Measurements from ENCODE around the gene SCYGR1. TPM values are rescaled to one million over a fixed set of nuclear protein-coding genes. Genes with fewer than 3 reads are reported as not detected.
"Not testable (repeated sequence)": the region's sequence is repeated elsewhere in the genome, so short reads cannot be mapped to it uniquely, and the experiment has no call there.

The SCYGR1 gene
- total RNA-seq, 1 experiment from 2014 or later = not detected

GRCh38 chr2:227406177-227407031 lies 18.7 kb upstream of the SCYGR1 start:
- in situ Hi-C loops (cut with HindIII; ENCODE audit: low sequenced_read_pairs) = no loop called here
- peak; percentile 91 for DNase-seq (ENCODE audit: low spot score)

DNA sequence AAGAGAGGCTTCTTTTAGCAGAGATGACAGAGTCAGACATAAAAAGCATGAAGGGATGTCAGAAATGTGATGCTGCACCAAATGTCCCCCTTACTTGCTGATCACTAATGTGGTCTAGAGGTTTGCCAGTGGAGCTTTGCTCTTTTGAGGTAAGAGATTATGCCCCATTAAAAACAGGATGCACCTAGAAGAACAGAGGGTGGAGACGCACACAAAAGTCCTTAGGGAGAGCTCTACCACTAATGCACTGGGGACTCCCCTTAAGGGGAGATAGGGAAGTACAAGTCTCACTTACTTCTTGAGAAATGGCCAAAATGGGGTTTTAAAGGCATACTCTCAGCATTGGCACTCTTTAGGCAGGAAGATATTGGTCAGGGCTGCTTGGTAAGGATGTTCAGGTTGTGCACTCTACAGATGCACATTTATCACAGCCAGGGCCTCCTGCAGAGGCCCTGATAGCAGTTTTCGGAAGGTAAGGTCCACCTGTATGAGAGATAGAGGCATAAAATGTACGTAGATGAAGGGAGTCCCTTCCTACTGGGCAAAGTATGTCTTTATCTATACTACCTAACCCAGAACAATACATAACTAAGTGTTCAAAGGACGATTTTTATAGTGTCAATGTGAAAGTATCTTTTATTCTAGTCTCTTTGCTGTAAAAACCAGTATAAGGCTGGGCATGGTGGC lies 17.0 kb upstream of the SCYGR1 start:
- no peak for DNase-seq (ENCODE audit: low spot score)

DNA sequence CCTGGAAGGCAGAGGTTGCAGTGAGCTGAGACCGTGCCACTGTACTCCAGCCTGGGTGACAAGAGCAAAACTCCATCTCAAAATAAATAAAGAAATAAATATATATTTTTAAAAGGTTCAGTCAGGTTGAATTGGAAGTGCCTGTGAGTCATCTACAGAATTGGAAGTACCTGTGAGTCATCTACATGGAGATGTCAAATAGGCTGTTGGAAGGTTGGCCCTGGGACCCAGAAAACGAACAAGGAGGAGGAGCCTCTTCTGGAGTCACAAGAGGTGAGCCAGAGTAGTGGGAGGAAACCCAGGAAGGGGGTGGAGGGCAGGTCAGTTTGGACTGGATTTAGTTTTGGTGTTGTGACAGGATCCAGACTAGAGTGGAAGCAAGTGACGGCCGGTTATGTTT lies 15.2 kb upstream of the SCYGR1 start:
- no peak for DNase-seq (ENCODE audit: low spot score)
- in situ Hi-C loops (cut with HindIII; ENCODE audit: low sequenced_read_pairs) = no loop called here

More for the DNA sequence above, 17.0 kb upstream of the SCYGR1 start:
- in situ Hi-C loops (cut with HindIII; ENCODE audit: low sequenced_read_pairs) = no loop called here

- DNase-seq (ENCODE audit: low spot score) = no peak
- in situ Hi-C loops (cut with HindIII; ENCODE audit: low sequenced_read_pairs) = no loop called here
These were observed 14.6 kb upstream of the SCYGR1 start for GRCh38 chr2:227402321-227402720.

GRCh38 chr2:227401550-227401949 lies 13.8 kb upstream of the SCYGR1 start:
- DNase-seq (ENCODE audit: low spot score) = no peak
- in situ Hi-C loops (cut with HindIII; ENCODE audit: low sequenced_read_pairs) = no loop called here

- DNase-seq (ENCODE audit: low spot score) = no peak
- in situ Hi-C loops (cut with HindIII; ENCODE audit: low sequenced_read_pairs) = no loop called here
These were observed 11.2 kb upstream of the SCYGR1 start for GRCh38 chr2:227398684-227399670.

DNA sequence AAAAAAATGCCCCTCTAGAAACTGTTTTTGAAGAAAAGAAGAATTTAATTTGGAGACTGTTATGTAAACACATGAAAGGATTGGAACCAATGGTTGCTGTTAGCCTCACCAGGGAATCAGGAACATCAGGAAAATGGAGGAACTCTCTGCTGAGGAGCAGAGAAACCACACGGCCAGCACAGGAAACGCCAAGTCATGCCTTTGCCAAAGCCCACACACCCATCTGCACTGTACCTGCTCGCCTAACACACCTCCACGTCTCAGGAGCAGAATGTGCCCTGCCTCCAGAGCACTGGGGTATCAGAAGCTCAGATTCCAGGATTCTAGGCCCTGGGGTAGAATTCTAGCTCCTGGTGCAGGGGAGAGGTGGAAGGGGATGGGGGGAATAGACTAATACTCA lies 9.8 kb upstream of the SCYGR1 start:
- in situ Hi-C loops (cut with HindIII; ENCODE audit: low sequenced_read_pairs) = no loop called here

DNA sequence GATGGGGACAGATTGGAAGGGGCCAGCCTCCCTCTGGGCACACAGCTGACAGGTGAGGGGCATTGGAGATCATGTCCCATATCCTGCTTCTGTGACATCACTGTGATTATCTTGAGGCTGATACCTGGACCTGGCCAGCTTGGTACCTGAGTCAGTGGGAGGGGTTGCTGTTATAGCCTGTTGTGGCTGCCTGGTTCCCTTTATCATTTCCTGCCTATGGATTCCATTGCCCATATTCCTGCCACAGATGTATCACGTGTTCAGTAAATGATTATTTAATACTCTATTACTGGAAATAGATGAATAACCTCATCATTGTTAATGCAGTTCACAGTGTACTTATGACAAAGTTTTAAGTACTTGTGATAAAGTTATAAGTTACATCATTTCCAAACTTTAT lies 7.8 kb upstream of the SCYGR1 start:
- in situ Hi-C loops (cut with HindIII; ENCODE audit: low sequenced_read_pairs) = no loop called here
- no peak for DNase-seq (ENCODE audit: low spot score)

More for the DNA sequence above, 9.8 kb upstream of the SCYGR1 start:
- DNase-seq (ENCODE audit: low spot score) = no peak

DNA sequence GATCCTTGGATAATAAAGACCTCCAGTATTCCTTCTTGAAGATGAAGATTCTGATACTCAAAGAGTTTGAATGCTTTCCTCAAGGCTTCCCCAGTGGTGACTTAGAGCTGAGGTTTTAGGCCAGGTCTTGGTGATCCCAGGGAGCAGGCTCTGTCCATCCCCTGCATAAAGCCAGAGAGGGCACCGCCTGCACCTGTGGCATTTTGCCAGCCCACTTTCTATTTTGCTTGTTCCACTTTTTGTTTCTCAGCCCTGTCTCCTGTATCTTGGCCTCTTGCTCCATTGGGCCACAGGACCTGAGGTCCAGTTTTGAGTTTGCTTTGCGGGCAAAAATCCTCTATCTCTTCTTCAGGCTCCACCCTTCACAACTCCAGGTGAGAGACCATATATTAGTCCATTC lies 6.7 kb upstream of the SCYGR1 start:
- no peak for DNase-seq (ENCODE audit: low spot score)
- in situ Hi-C loops (cut with HindIII; ENCODE audit: low sequenced_read_pairs) = no loop called here

DNA sequence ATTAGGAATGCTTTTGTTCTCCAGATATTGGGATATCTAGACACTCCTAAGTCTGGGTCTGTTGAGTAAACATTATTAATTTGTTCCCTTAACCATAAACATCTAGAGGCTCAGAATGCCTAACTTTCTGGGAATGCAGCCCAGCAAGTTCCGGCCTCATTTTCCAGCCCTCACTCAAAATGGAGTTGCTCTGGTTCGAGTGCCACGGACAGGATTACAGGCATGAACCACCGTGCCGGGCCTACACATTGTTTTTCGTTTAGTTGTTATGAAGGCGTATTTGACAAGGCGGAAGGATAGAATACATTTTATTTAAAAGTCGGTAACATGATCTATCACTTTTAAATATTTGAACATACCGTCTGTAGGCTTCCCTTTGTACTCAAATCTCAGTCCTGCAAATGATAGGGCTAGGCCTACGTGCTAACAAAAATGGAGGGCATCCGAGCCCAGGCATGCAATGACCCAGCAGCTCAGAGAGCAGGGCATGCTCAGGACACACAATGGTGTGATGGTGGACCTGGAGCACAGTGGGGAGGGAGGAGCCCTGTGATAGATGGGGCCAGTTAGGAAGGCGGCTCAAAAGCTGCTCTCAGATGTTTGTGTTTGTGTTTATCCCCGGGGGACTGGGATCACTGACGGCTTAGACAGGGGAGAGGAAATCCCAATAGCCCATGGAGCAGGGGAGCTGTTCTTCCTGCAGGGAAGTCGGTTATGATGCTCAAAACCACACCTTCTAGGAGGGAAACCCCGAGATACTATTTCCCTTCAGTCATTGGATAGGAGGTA lies 2.9 kb upstream of the SCYGR1 start:
- DNase-seq (ENCODE audit: low spot score) = no peak
- in situ Hi-C loops (cut with HindIII; ENCODE audit: low sequenced_read_pairs) = no loop called here

GRCh38 chr2:227389661-227390060 lies 1.9 kb upstream of the SCYGR1 start:
- no peak for DNase-seq (ENCODE audit: low spot score)
- in situ Hi-C loops (cut with HindIII; ENCODE audit: low sequenced_read_pairs) = no loop called here

GRCh38 chr2:227389231-227389630 lies 1.5 kb upstream of the SCYGR1 start:
- in situ Hi-C loops (cut with HindIII; ENCODE audit: low sequenced_read_pairs) = no loop called here

DNA sequence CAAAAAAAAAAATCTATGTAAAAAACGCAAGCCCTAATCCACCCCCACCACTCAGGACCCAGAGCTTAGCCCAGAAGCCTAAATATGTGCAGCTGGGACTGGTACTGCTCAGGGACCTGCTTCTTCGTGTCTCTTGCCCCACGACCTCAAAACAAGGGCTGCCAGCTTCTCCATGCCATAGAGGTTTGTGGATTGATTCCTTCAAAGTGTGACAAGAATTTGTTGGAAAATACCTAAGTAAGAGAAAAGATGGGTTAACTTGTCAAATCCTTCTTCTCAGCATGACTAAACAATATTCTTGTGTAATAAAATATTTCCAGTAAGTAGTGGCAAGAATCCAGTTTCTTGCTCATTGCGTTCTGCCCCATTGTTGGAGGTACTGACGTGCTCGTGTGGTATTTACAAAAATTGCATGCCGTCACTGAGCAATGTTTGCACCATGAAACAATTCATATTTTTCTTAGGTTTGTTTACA lies 825 bp upstream of the SCYGR1 start:
- DNase-seq (ENCODE audit: low spot score) = no peak
- in situ Hi-C loops (cut with HindIII; ENCODE audit: low sequenced_read_pairs) = no loop called here

More at GRCh38 chr2:227389231-227389630, 1.5 kb upstream of the SCYGR1 start:
- no peak for DNase-seq (ENCODE audit: low spot score)

DNA sequence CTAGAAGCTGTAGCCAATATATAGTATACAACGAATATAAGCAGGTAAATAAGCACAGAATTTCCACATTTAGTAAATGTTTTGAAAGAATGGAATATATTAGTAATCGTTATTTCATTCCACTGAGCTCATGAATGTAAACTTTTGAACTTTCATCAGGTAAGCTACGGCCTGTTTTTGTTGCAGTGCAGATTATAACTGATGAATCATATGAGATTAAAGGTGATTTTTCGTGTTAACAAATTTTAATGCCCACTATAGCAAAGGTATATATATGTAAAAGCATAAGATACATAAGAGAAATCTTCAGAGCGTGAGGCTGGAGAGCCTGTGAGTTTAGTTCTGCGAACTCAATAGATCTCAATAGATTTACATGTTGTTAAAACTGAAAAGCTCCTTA lies 1.1 kb downstream of the SCYGR1 start:
- in situ Hi-C loops (cut with HindIII; ENCODE audit: low sequenced_read_pairs) = no loop called here
- DNase-seq (ENCODE audit: low spot score) = no peak

GRCh38 chr2:227383686-227384085 lies 4.1 kb downstream of the SCYGR1 start:
- no peak for DNase-seq (ENCODE audit: low spot score)
- in situ Hi-C loops (cut with HindIII; ENCODE audit: low sequenced_read_pairs) = no loop called here

GRCh38 chr2:227382241-227382835 lies 5.4 kb downstream of the SCYGR1 start:
- DNase-seq (ENCODE audit: low spot score); in situ Hi-C loops (cut with HindIII; ENCODE audit: low sequenced_read_pairs): not testable (repeated sequence)

GRCh38 chr2:227379095-227379494 lies 8.7 kb downstream of the SCYGR1 start, which contains the start of gene TM4SF20:
Gene TM4SF20, minus strand, starts transcription at chr2:227379306. Its CDS starts 38 bp downstream, at chr2:227379268.
- DNase-seq (ENCODE audit: low spot score) = no peak
- in situ Hi-C loops (cut with HindIII; ENCODE audit: low sequenced_read_pairs) = no loop called here

GRCh38 chr2:227378371-227378782 lies 9.4 kb downstream of the SCYGR1 start:
- no peak for DNase-seq (ENCODE audit: low spot score)
- in situ Hi-C loops (cut with HindIII; ENCODE audit: low sequenced_read_pairs) = no loop called here

Measured in G401 (cell line).